ENCODE measurements around the gene MAPK10.

Gene MAPK10

GRCh38 chr4:86247906-86248305 lies 111.9 kb downstream of the MAPK10 start:
- DNase-seq (ENCODE audit: insufficient read length, low spot score), result no peak
- TF ChIP-seq CTCF (IDR thresholded peaks at IDR 0.05; ENCODE audit: insufficient read depth, missing control alignments), result no peak
- no peak for FAIRE-seq

GRCh38 chr4:86247320-86247719 lies 112.5 kb downstream of the MAPK10 start:
- FAIRE-seq (no peak), DNase-seq (ENCODE audit: insufficient read length, low spot score) (no peak)
- TF ChIP-seq CTCF (IDR thresholded peaks at IDR 0.05; ENCODE audit: insufficient read depth, missing control alignments), result no peak

- TF ChIP-seq CTCF (IDR thresholded peaks at IDR 0.05; ENCODE audit: insufficient read depth, missing control alignments), result no peak
- no peak for FAIRE-seq
- no peak for DNase-seq (ENCODE audit: insufficient read length, low spot score)
Observed at GRCh38 chr4:86243750-86244149, 116.1 kb downstream of the MAPK10 start.

- TF ChIP-seq CTCF (IDR thresholded peaks at IDR 0.05; ENCODE audit: insufficient read depth, missing control alignments), result no peak
- DNase-seq (ENCODE audit: insufficient read length, low spot score), result no peak
- no peak for FAIRE-seq
Observed at GRCh38 chr4:86242677-86243076, 117.2 kb downstream of the MAPK10 start.

- no peak for TF ChIP-seq CTCF (IDR thresholded peaks at IDR 0.05; ENCODE audit: insufficient read depth, missing control alignments)
- FAIRE-seq (no peak), DNase-seq (ENCODE audit: insufficient read length, low spot score) (no peak)
Observed at GRCh38 chr4:86235549-86235948, 124.3 kb downstream of the MAPK10 start.

GRCh38 chr4:86233681-86234080 lies 126.2 kb downstream of the MAPK10 start:
- FAIRE-seq, result no peak
- no peak for DNase-seq (ENCODE audit: insufficient read length, low spot score)

GRCh38 chr4:86233090-86233489 lies 126.8 kb downstream of the MAPK10 start:
- FAIRE-seq (no peak), DNase-seq (ENCODE audit: insufficient read length, low spot score) (no peak)
- TF ChIP-seq CTCF (IDR thresholded peaks at IDR 0.05; ENCODE audit: insufficient read depth, missing control alignments), result no peak

More at GRCh38 chr4:86233681-86234080, 126.2 kb downstream of the MAPK10 start:
- no peak for TF ChIP-seq CTCF (IDR thresholded peaks at IDR 0.05; ENCODE audit: insufficient read depth, missing control alignments)

All from D721Med (cell line).